ENCODE results near the gene ERV3-1.
"Not testable (repeated sequence)": the region's sequence is repeated elsewhere in the genome, so short reads cannot be mapped to it uniquely, and the experiment has no call there.

- TF ChIP-seq POLR2A (IDR thresholded peaks at IDR 0.05; ENCODE audit: low read depth, low read length); TAF1 (IDR thresholded peaks at IDR 0.05; ENCODE audit: borderline replicate concordance, low read depth, low read length): not testable (repeated sequence)
Observed at GRCh38 chr7:65051654-65052053, 45.2 kb upstream of the ERV3-1 start.

Data from GM12892 (cell line).